ENCODE data around the gene MPHOSPH10. TPM values are rescaled to one million over a fixed set of nuclear protein-coding genes. Genes with fewer than 3 reads are reported as not detected.

MPHOSPH10 gene
- total and polyA plus RNA-seq, 10 of the 15 experiments (the other 5 are each of a cell fraction or from before 2014, with no cell fraction given): 23.8 to 56.8 (median 41.3) TPM

- RAD21 ChIA-PET (ENCODE audit: unreplicated experiment): no interaction called here
- H3K4me1 ChIP-seq (ENCODE audit: control insufficient read depth, insufficient read depth, low read length): 0 out of 2 replicates have a peak, but pooled peaks cover 2% of the 10 kb centered on the region
- TF ChIP-seq SRF (IDR thresholded peaks at IDR 0.05; ENCODE audit: low read depth in 2 of 2, low read length in 2 of 2) (no peak), NFIC (IDR thresholded peaks at IDR 0.05; ENCODE audit: low read depth, low read length) (no peak), EP300 (IDR thresholded peaks at IDR 0.05; ENCODE audit: borderline replicate concordance in 1 of 2, control insufficient read depth in 1 of 2, low read depth in 2 of 2, low read length in 2 of 2) (no peak), RELB (IDR thresholded peaks at IDR 0.05; ENCODE audit: low read depth) (no peak), SUZ12 (IDR thresholded peaks at IDR 0.05; ENCODE audit: unreplicated experiment) (no peak), NR2C2 (IDR thresholded peaks at IDR 0.05; ENCODE audit: borderline replicate concordance, control insufficient read depth, insufficient read length, low read depth) (no peak), NFYA (IDR thresholded peaks at IDR 0.05; ENCODE audit: borderline replicate concordance, low read depth, low read length) (no peak), RCOR1 (conservative IDR thresholded peaks at IDR 0.05; ENCODE audit: low read depth, low read length) (no peak), PAX5 (IDR thresholded peaks at IDR 0.05; ENCODE audit: borderline replicate concordance, low read depth, low read length) (no peak)
- TF ChIP-seq, protein P1, sequence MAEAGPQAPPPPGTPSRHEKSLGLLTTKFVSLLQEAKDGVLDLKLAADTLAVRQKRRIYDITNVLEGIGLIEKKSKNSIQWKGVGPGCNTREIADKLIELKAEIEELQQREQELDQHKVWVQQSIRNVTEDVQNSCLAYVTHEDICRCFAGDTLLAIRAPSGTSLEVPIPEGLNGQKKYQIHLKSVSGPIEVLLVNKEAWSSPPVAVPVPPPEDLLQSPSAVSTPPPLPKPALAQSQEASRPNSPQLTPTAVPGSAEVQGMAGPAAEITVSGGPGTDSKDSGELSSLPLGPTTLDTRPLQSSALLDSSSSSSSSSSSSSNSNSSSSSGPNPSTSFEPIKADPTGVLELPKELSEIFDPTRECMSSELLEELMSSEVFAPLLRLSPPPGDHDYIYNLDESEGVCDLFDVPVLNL (IDR thresholded peaks at IDR 0.05; ENCODE audit: low read depth, low read length): no peak
- H3K36me3 ChIP-seq (ENCODE audit: control insufficient read depth in 2 of 2, insufficient read depth in 2 of 2, low read length in 1 of 2): peaks cover 6 to 31% of the 10 kb centered on the region in 2 experiments
- 98% methylated on average over 3 of the region's 3 CpGs for WGBS (ENCODE audit: insufficient coverage, insufficient replicate concordance, low lambda C conversion rate, missing lambda C conversion rate)
- intact Hi-C loops (cut with micrococcal nuclease; ENCODE audit: unreplicated experiment) (no loop called here), in situ Hi-C loops (cut with MboI) (no loop called here)
- H3K79me2 ChIP-seq (ENCODE audit: control insufficient read depth, insufficient read depth, low read length): peaks cover 25% of the 10 kb centered on the region
- BruUV-seq (replicated peaks): no TSS peak
- H3K4me3 ChIP-seq: no peak overlapping the region
- no peak overlapping the region for H2AFZ ChIP-seq (ENCODE audit: control insufficient read depth, low read depth, low read length)
- no peak overlapping the region for H3K9ac ChIP-seq (ENCODE audit: control insufficient read depth, insufficient read depth, low read length)
- SMC1A ChIA-PET (ENCODE audit: uncharacterized antibody, unreplicated experiment): interaction anchor here (0.6 to 1.5 kb wide), 2 partner anchors 9 to 171 kb away, joined by 3 to 8 read pairs; no protein-coding TSS in a partner anchor
- DNase-seq (ENCODE audit: low read depth, low spot score) (no peak), ATAC-seq (no peak), FAIRE-seq (no peak)
- CTCF ChIA-PET: no interaction called here
- no peaks in the 10 kb centered on the region for H3K27me3 ChIP-seq (replicated peaks in 1 of 2; ENCODE audit: control insufficient read depth in 2 of 2, insufficient read depth in 2 of 2, low read length in 1 of 2)
- POLR2A ChIA-PET: no interaction called here
- no peak overlapping the region for H3K4me2 ChIP-seq (ENCODE audit: control insufficient read depth, insufficient read depth)
- H4K20me1 ChIP-seq (ENCODE audit: control insufficient read depth, insufficient read depth): no peaks in the 10 kb centered on the region
- no peaks in the 10 kb centered on the region for H3K9me3 ChIP-seq (replicated peaks; ENCODE audit: control insufficient read depth, insufficient read depth, low read length)
- H3K27ac ChIP-seq (ENCODE audit: control insufficient read depth, insufficient read depth): no peak overlapping the region
Observed at GRCh38 chr2:71136174-71136573, 5.7 kb downstream of the MPHOSPH10 start.
